Measurements from ENCODE around the gene RBMS1. TPM values are rescaled to one million over a fixed set of nuclear protein-coding genes. Genes with fewer than 3 reads are reported as not detected.

Gene RBMS1
- total and polyA plus RNA-seq, 2 of the 13 experiments (the other 11 are each of a cell fraction or from before 2014, with no cell fraction given), result 55.5 to 110 TPM

DNA sequence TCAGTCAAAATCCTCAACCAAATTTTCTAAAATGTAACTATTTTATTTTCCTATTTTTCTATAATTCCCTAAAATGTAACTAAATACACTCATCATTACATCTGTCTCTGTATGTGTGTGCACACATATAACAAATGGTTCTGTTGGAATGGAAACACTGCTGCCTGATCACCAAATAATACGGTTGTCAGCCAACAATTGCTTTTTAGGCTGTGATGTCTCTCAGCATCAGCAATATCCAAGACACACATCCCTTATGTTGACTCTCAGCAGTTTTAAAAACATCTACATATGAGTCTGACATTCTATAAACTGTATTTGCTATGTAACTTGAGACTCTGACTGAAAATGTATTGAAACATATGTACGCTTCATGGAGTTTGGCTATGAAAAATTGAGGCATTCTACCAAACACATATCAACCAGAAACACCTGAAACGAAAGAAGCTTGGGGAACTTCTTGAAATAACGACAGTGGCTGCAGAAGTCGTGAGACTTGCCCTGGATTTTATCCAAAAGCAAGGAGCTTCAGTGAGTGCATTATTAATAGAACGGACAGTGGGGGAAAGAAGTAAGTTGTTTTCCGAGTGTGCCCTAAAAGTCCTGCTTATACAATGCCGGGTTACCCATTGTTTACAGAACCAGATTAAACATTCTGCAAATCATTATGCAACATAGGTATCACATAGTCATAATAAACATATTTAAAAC, 183.3 kb downstream of the RBMS1 start:
- Histone ChIP-seq H3K79me2 (ENCODE audit: insufficient read depth, low read length) (no peaks in the 10 kb centered on the region), H3K36me3 (replicated peaks in 1 of 2; ENCODE audit: control insufficient read depth in 1 of 2, insufficient read depth in 2 of 2, low read length in 2 of 2) (peaks cover 6 to 32% of the 10 kb centered on the region in 2 experiments), H3K4me2 (ENCODE audit: low read depth, low read length) (no peak overlapping the region), H3K27ac (ENCODE audit: extremely low read length, insufficient read depth, low read length) (no peak overlapping the region), H3K9ac (ENCODE audit: insufficient read depth, low read depth, low read length) (no peak overlapping the region), H2AFZ (ENCODE audit: low read length) (no peak overlapping the region), H3K4me3 (replicated peaks in 1 of 3; ENCODE audit: insufficient read depth in 1 of 3, low read depth in 2 of 3, low read length in 3 of 3) (no peak overlapping the region), H4K20me1 (ENCODE audit: insufficient read depth, low read length) (peaks cover 4% of the 10 kb centered on the region; the same call in 1 of the 2 replicates), H3K27me3 (ENCODE audit: control insufficient read depth in 1 of 2, insufficient read depth in 2 of 2, low read length in 2 of 2) (no peaks in the 10 kb centered on the region), H3K9me3 (ENCODE audit: low read length) (no peaks in the 10 kb centered on the region), H3K4me1 (ENCODE audit: insufficient read depth, low read length) (no peaks in the 10 kb centered on the region)
- BruUV-seq (replicated peaks), result no TSS peak
- ChIA-PET POLR2A (no interaction called here), CTCF (ENCODE audit: low intra/inter-chr PET ratio, low total read pairs) (no interaction called here)
- 96% methylated on average over 8 of the region's 8 CpGs for WGBS (ENCODE audit: low lambda C conversion rate)
- ATAC-seq, result no peak
- in situ Hi-C loops (cut with HindIII; ENCODE audit: extremely low pct_ligation_motif_present, low pct_unique_long_range_greater_than_20kb), result no loop called here
- FAIRE-seq, result no peak
- DNase-seq (ENCODE audit: low spot score), result no peak
- intact Hi-C loops (cut with micrococcal nuclease; ENCODE audit: unreplicated experiment), result no loop called here
- TF ChIP-seq KDM5A (IDR thresholded peaks at IDR 0.05; ENCODE audit: borderline replicate concordance, low read length), result no peak
- TF ChIP-seq PHF21A (CRISPR knock-in tag; IDR thresholded peaks at IDR 0.05), result no peak
- TF ChIP-seq KLF12 (CRISPR knock-in tag; IDR thresholded peaks at IDR 0.05; ENCODE audit: borderline replicate concordance), result no peak
- TF ChIP-seq ZNF720 (CRISPR knock-in tag; IDR thresholded peaks at IDR 0.05), result no peak
- no peak for TF ChIP-seq ZNF468 (CRISPR knock-in tag; IDR thresholded peaks at IDR 0.05)
- TF ChIP-seq ZNF510 (CRISPR knock-in tag; IDR thresholded peaks at IDR 0.05; ENCODE audit: low read depth), result no peak
- no peak for TF ChIP-seq RORA (CRISPR knock-in tag; IDR thresholded peaks at IDR 0.05)
- no peak for TF ChIP-seq BHLHE40 (IDR thresholded peaks at IDR 0.05; ENCODE audit: low read length)
- TF ChIP-seq ZNF629 (CRISPR knock-in tag; conservative IDR thresholded peaks at IDR 0.05), result no peak
- TF ChIP-seq, protein P1, sequence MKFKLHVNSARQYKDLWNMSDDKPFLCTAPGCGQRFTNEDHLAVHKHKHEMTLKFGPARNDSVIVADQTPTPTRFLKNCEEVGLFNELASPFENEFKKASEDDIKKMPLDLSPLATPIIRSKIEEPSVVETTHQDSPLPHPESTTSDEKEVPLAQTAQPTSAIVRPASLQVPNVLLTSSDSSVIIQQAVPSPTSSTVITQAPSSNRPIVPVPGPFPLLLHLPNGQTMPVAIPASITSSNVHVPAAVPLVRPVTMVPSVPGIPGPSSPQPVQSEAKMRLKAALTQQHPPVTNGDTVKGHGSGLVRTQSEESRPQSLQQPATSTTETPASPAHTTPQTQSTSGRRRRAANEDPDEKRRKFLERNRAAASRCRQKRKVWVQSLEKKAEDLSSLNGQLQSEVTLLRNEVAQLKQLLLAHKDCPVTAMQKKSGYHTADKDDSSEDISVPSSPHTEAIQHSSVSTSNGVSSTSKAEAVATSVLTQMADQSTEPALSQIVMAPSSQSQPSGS (CRISPR knock-in tag; IDR thresholded peaks at IDR 0.05), result no peak
- TF ChIP-seq ZSCAN9 (CRISPR knock-in tag; IDR thresholded peaks at IDR 0.05; ENCODE audit: borderline replicate concordance), result no peak
- TF ChIP-seq, protein P2, sequence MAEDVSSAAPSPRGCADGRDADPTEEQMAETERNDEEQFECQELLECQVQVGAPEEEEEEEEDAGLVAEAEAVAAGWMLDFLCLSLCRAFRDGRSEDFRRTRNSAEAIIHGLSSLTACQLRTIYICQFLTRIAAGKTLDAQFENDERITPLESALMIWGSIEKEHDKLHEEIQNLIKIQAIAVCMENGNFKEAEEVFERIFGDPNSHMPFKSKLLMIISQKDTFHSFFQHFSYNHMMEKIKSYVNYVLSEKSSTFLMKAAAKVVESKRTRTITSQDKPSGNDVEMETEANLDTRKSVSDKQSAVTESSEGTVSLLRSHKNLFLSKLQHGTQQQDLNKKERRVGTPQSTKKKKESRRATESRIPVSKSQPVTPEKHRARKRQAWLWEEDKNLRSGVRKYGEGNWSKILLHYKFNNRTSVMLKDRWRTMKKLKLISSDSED (CRISPR knock-in tag; IDR thresholded peaks at IDR 0.05), result no peak
- no peak for TF ChIP-seq ZNF687 (CRISPR knock-in tag; IDR thresholded peaks at IDR 0.05)
- TF ChIP-seq ZMYM2 (CRISPR knock-in tag; IDR thresholded peaks at IDR 0.05), result no peak
- TF ChIP-seq, protein P3, sequence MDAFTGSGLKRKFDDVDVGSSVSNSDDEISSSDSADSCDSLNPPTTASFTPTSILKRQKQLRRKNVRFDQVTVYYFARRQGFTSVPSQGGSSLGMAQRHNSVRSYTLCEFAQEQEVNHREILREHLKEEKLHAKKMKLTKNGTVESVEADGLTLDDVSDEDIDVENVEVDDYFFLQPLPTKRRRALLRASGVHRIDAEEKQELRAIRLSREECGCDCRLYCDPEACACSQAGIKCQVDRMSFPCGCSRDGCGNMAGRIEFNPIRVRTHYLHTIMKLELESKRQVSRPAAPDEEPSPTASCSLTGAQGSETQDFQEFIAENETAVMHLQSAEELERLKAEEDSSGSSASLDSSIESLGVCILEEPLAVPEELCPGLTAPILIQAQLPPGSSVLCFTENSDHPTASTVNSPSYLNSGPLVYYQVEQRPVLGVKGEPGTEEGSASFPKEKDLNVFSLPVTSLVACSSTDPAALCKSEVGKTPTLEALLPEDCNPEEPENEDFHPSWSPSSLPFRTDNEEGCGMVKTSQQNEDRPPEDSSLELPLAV (CRISPR knock-in tag; conservative IDR thresholded peaks at IDR 0.05; ENCODE audit: low read depth), result no peak

Data from HepG2 (cell line).